ENCODE data around the gene NGLY1. TPM values are rescaled to one million over a fixed set of nuclear protein-coding genes. Genes with fewer than 3 reads are reported as not detected.

Gene NGLY1
- total and polyA plus RNA-seq, 2 donors from 2014 or later = 22.6 to 32.0 TPM

DNA sequence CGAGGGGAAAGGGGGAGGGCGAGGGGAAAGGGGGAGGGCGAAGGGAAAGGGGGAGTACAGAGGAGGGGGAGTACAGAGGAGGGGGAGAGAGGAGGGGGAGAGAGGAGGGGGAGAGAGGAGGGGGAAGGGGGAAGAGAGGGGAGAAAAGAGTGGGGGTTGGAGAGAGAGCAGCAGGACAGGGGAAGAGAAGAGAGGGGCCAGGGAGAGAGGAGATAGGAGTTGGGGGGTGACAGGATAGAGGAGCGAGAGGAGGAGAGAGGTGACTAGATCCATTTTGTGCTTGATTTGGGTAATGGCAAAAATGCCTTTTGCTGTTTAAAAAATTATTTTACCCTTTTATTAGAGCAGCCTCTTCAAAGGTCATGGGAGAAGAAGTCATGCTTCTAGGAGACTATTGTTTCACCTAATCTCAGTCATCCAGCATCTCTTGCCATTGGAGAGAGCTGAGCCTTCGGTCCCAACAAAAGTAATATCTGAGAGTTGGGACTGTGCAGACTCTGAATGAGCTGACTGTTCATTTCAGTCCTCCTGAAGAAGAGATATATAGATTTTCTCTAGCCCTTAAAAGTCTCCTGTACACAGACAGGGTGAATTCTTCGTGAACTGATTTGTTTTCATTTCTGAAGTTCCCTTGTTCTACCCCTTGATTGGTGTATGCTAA lies 103.5 kb downstream of the NGLY1 start:
- TF ChIP-seq, protein P1, sequence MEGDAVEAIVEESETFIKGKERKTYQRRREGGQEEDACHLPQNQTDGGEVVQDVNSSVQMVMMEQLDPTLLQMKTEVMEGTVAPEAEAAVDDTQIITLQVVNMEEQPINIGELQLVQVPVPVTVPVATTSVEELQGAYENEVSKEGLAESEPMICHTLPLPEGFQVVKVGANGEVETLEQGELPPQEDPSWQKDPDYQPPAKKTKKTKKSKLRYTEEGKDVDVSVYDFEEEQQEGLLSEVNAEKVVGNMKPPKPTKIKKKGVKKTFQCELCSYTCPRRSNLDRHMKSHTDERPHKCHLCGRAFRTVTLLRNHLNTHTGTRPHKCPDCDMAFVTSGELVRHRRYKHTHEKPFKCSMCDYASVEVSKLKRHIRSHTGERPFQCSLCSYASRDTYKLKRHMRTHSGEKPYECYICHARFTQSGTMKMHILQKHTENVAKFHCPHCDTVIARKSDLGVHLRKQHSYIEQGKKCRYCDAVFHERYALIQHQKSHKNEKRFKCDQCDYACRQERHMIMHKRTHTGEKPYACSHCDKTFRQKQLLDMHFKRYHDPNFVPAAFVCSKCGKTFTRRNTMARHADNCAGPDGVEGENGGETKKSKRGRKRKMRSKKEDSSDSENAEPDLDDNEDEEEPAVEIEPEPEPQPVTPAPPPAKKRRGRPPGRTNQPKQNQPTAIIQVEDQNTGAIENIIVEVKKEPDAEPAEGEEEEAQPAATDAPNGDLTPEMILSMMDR (IDR thresholded peaks at IDR 0.05; ENCODE audit: borderline replicate concordance, extremely low read depth, insufficient read depth) = no peak
- no peak overlapping the region for H3K27ac ChIP-seq (ENCODE audit: low read depth in 2 of 2, low read length in 2 of 2)
- intact Hi-C loops (cut with DNase I) = no loop called here

DNA sequence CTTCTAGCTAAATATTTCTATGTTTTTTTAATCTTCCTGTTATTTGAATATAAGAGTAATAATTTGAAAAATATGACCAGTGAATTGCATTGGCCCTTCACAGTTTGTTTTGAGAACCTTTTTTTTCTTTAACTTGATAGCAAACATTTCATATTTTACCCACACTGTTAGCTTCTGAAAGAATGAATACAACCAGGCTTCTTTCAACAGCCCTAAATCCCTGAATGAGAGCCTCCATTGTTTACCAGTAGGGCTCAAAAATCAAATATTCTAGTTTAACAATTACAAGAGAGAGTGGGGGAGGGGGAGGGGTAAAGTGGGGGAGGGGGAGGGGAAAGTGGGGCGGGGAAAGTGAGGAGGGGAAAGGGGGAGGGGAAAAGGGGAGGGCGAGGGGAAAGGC lies 104.1 kb downstream of the NGLY1 start:
- no peak for DNase-seq
- FAIRE-seq = no peak
- Histone ChIP-seq H3K9me3 (ENCODE audit: control insufficient read depth in 2 of 3, insufficient read depth in 1 of 3, low read length in 3 of 3) (peaks cover 0 to 4% (median 0%) of the 10 kb centered on the region in 3 donors), H3K4me1 (ENCODE audit: control insufficient read depth in 2 of 3, insufficient read depth in 2 of 3, low read depth in 1 of 3, low read length in 3 of 3) (no peaks in the 10 kb centered on the region), H3K27me3 (ENCODE audit: control insufficient read depth, insufficient read depth, low read length) (no peaks in the 10 kb centered on the region), H3K27ac (ENCODE audit: low read depth in 2 of 2, low read length in 2 of 2) (no peak overlapping the region), H3K4me3 (ENCODE audit: low read length in 3 of 3) (no peak overlapping the region), H3K36me3 (ENCODE audit: control insufficient read depth in 2 of 3, insufficient read depth in 3 of 3, low read length in 3 of 3) (no peaks in the 10 kb centered on the region), H3K9ac (ENCODE audit: low read length in 3 of 3) (no peak overlapping the region)
- TF ChIP-seq, protein P1 (IDR thresholded peaks at IDR 0.05; ENCODE audit: borderline replicate concordance, extremely low read depth, insufficient read depth) = no peak
- intact Hi-C loops (cut with DNase I) = no loop called here

More for the DNA sequence above, 103.5 kb downstream of the NGLY1 start:
- no peaks in the 10 kb centered on the region for H3K27me3 ChIP-seq (ENCODE audit: control insufficient read depth, insufficient read depth, low read length)
- DNase-seq = no peak
- no peaks in the 10 kb centered on the region for H3K4me1 ChIP-seq (ENCODE audit: control insufficient read depth in 2 of 3, insufficient read depth in 2 of 3, low read depth in 1 of 3, low read length in 3 of 3)
- no peak overlapping the region for H3K4me3 ChIP-seq (ENCODE audit: low read length in 3 of 3)
- H3K9ac ChIP-seq (ENCODE audit: low read length in 3 of 3) = no peak overlapping the region
- no peak for FAIRE-seq
- H3K9me3 ChIP-seq (ENCODE audit: control insufficient read depth in 2 of 3, insufficient read depth in 1 of 3, low read length in 3 of 3) = peaks cover 0 to 4% (median 0%) of the 10 kb centered on the region in 3 donors
- no peaks in the 10 kb centered on the region for H3K36me3 ChIP-seq (ENCODE audit: control insufficient read depth in 2 of 3, insufficient read depth in 3 of 3, low read length in 3 of 3)

DNA sequence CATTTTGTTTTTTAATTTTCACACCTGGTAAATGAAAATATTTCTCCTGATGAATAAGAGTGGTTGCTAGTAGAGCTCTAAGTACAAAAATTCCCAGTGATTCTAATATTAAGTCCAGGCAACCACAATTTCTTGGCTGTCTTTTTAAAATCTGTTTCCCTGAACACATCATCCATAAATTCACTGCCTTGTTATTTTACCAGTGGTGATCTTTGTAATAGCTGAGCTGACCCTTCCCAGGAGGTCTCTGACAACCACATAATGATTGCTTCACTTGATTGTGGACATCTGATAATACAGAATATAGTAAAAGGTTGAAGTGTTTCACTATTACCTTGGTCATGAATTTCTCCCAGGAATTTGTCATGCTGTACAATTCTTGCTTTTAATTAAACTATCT lies 104.7 kb downstream of the NGLY1 start:
- TF ChIP-seq, protein P1 (IDR thresholded peaks at IDR 0.05; ENCODE audit: borderline replicate concordance, extremely low read depth, insufficient read depth) = no peak
- intact Hi-C loops (cut with DNase I) = no loop called here
- Histone ChIP-seq H3K27me3 (ENCODE audit: control insufficient read depth, insufficient read depth, low read length) (no peaks in the 10 kb centered on the region), H3K36me3 (ENCODE audit: control insufficient read depth in 2 of 3, insufficient read depth in 3 of 3, low read length in 3 of 3) (no peaks in the 10 kb centered on the region), H3K4me1 (ENCODE audit: control insufficient read depth in 2 of 3, insufficient read depth in 2 of 3, low read depth in 1 of 3, low read length in 3 of 3) (no peaks in the 10 kb centered on the region), H3K9ac (ENCODE audit: low read length in 3 of 3) (no peak overlapping the region), H3K27ac (ENCODE audit: low read depth in 2 of 2, low read length in 2 of 2) (no peak overlapping the region), H3K9me3 (ENCODE audit: control insufficient read depth in 2 of 3, insufficient read depth in 1 of 3, low read length in 3 of 3) (no peaks in the 10 kb centered on the region), H3K4me3 (ENCODE audit: low read length in 3 of 3) (no peak overlapping the region)
- FAIRE-seq = no peak
- DNase-seq = no peak

DNA sequence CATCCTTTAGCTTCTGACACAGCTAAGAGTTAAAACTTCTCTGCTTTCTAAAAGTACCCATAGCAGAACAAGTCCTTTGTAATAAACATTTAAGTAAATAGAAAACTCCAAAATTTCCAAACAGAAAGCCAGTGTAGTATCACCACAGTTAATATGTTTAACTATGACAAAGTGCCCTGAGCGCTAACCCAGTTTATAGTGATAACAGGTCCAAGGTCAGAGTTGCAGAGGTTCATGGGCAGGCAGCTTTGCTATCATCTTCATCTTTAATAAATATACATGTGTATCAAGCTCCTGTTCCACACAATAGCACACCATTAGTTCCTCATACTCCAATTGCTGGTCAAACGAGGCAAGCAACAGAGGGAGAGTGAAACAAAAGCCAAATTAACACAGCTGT lies 106.1 kb downstream of the NGLY1 start:
- intact Hi-C loops (cut with DNase I) = no loop called here
- H3K4me3 ChIP-seq (ENCODE audit: low read length in 3 of 3) = no peak overlapping the region
- no peak for FAIRE-seq

More for the DNA sequence above, 106.1 kb downstream of the NGLY1 start:
- no peaks in the 10 kb centered on the region for H3K36me3 ChIP-seq (ENCODE audit: control insufficient read depth in 2 of 3, insufficient read depth in 3 of 3, low read length in 3 of 3)
- H3K27ac ChIP-seq (ENCODE audit: low read depth in 2 of 2, low read length in 2 of 2) = no peak overlapping the region
- no peak overlapping the region for H3K9ac ChIP-seq (ENCODE audit: low read length in 3 of 3)
- no peaks in the 10 kb centered on the region for H3K9me3 ChIP-seq (ENCODE audit: control insufficient read depth in 2 of 3, insufficient read depth in 1 of 3, low read length in 3 of 3)
- H3K4me1 ChIP-seq (ENCODE audit: control insufficient read depth in 2 of 3, insufficient read depth in 2 of 3, low read depth in 1 of 3, low read length in 3 of 3) = no peaks in the 10 kb centered on the region
- no peaks in the 10 kb centered on the region for H3K27me3 ChIP-seq (ENCODE audit: control insufficient read depth, insufficient read depth, low read length)
- TF ChIP-seq, protein P1 (IDR thresholded peaks at IDR 0.05; ENCODE audit: borderline replicate concordance, extremely low read depth, insufficient read depth) = no peak
- no peak for DNase-seq
